ENCODE data around the gene TTC28.

- TF ChIP-seq EZH2 (IDR thresholded peaks at IDR 0.05; ENCODE audit: borderline replicate concordance, low read depth, low read length, severe bottlenecking) = no peak
- TF ChIP-seq POLR2AphosphoS5 (IDR thresholded peaks at IDR 0.05; ENCODE audit: insufficient read depth, low read depth, low read length) = no peak
- no peak for TF ChIP-seq CTCF (IDR thresholded peaks at IDR 0.05; ENCODE audit: extremely low read depth in 1 of 2, insufficient read depth in 1 of 2, low read depth in 1 of 2, low read length in 2 of 2)
- no peak for TF ChIP-seq POLR2A (IDR thresholded peaks at IDR 0.05; ENCODE audit: low read depth, low read length)
- peak; percentile 71 for TF ChIP-seq FOS (IDR thresholded peaks at IDR 0.05; ENCODE audit: borderline replicate concordance, insufficient read depth, low read length)
- TF ChIP-seq MYC (IDR thresholded peaks at IDR 0.05; ENCODE audit: low read depth, low read length) = no peak
- TF ChIP-seq MAX (IDR thresholded peaks at IDR 0.05; ENCODE audit: insufficient read depth, insufficient read length) = no peak
- TF ChIP-seq JUN (IDR thresholded peaks at IDR 0.05; ENCODE audit: borderline replicate concordance, insufficient read depth, insufficient read length, low read depth) = peak; percentile 69
- no peak for TF ChIP-seq GATA2 (IDR thresholded peaks at IDR 0.05; ENCODE audit: insufficient read depth, insufficient read length, low read depth, low read length)
Measured at GRCh38 chr22:28283068-28283654, 396.5 kb downstream of the TTC28 start.

Measured in endothelial cell of umbilical vein (primary cell).